ENCODE results near the gene GAB1. TPM values are rescaled to one million over a fixed set of nuclear protein-coding genes. Genes with fewer than 3 reads are reported as not detected.

The GAB1 gene
- total RNA-seq, 1 donor from 2014 or later = 64.8 TPM

GRCh38 chr4:143394739-143395453 is 58.2 kb downstream of the GAB1 start:
- TF ChIP-seq CTCF (IDR thresholded peaks at IDR 0.05) = no peak
- intact Hi-C loops (cut with DNase I) = no loop called here
- ATAC-seq (no peak), DNase-seq (no peak)
- no peak overlapping the region for H3K4me3 ChIP-seq
- peaks cover 56% of the 10 kb centered on the region for H3K4me1 ChIP-seq
- H3K27me3 ChIP-seq = no peaks in the 10 kb centered on the region
- H3K36me3 ChIP-seq = no peaks in the 10 kb centered on the region
- H3K27ac ChIP-seq = no peak overlapping the region
- no peaks in the 10 kb centered on the region for H3K9me3 ChIP-seq

GRCh38 chr4:143396695-143397094 is 60.0 kb downstream of the GAB1 start:
- ATAC-seq = no peak
- Histone ChIP-seq H3K9me3 (no peaks in the 10 kb centered on the region), H3K36me3 (no peaks in the 10 kb centered on the region), H3K27me3 (no peaks in the 10 kb centered on the region), H3K4me3 (no peak overlapping the region), H3K27ac (no peak overlapping the region), H3K4me1 (peaks cover 40% of the 10 kb centered on the region)
- DNase-seq = no peak
- TF ChIP-seq CTCF (IDR thresholded peaks at IDR 0.05) = no peak
- intact Hi-C loops (cut with DNase I) = no loop called here

GRCh38 chr4:143397335-143397734 is 60.7 kb downstream of the GAB1 start:
- Histone ChIP-seq H3K4me3 (no peak overlapping the region), H3K27me3 (no peaks in the 10 kb centered on the region), H3K9me3 (no peaks in the 10 kb centered on the region), H3K27ac (no peak overlapping the region), H3K36me3 (no peaks in the 10 kb centered on the region), H3K4me1 (peaks cover 34% of the 10 kb centered on the region)
- intact Hi-C loops (cut with DNase I) = no loop called here
- DNase-seq (no peak), ATAC-seq (no peak)
- TF ChIP-seq CTCF (IDR thresholded peaks at IDR 0.05) = no peak

- Histone ChIP-seq H3K27ac (no peak overlapping the region), H3K4me3 (no peak overlapping the region), H3K27me3 (no peaks in the 10 kb centered on the region), H3K36me3 (no peaks in the 10 kb centered on the region), H3K9me3 (no peaks in the 10 kb centered on the region), H3K4me1 (peaks cover 34% of the 10 kb centered on the region)
- intact Hi-C loops (cut with DNase I) = no loop called here
- no peak for TF ChIP-seq CTCF (IDR thresholded peaks at IDR 0.05)
- DNase-seq (no peak), ATAC-seq (no peak)
Measured at GRCh38 chr4:143397887-143398286, 61.2 kb downstream of the GAB1 start.

GRCh38 chr4:143399113-143399949 is 62.7 kb downstream of the GAB1 start:
- TF ChIP-seq CTCF (IDR thresholded peaks at IDR 0.05) = peak; percentile 73
- Histone ChIP-seq H3K36me3 (no peaks in the 10 kb centered on the region), H3K9me3 (no peaks in the 10 kb centered on the region), H3K4me1 (peaks cover 32% of the 10 kb centered on the region), H3K4me3 (no peak overlapping the region), H3K27me3 (no peaks in the 10 kb centered on the region), H3K27ac (no peak overlapping the region)
- no peak for DNase-seq
- peak; percentile 67 for ATAC-seq
- intact Hi-C loops (cut with DNase I) = no loop called here
